ENCODE measurements around the gene PRPF6. TPM values are rescaled to one million over a fixed set of nuclear protein-coding genes. Genes with fewer than 3 reads are reported as not detected.
A peak's percentile ranks its signal among the peaks of the same experiment; 100 is the strongest.
"Not testable (repeated sequence)": the region's sequence is repeated elsewhere in the genome, so short reads cannot be mapped to it uniquely, and the experiment has no call there.

PRPF6 gene
- total RNA-seq, 4 donors from 2014 or later: 28.5 to 73.0 (median 69.6) TPM

- Histone ChIP-seq H3K27ac (peak overlapping the region; percentile 73 to 80), H3K4me3 (peak overlapping the region; percentile 46 to 73), H3K36me3 (no peaks in the 10 kb centered on the region), H3K9me3 (no peaks in the 10 kb centered on the region), H3K27me3 (no peaks in the 10 kb centered on the region), H3K4me1 (peaks cover 0 to 18% of the 10 kb centered on the region in 2 donors)
- intact Hi-C loops (cut with DNase I; ENCODE audit: low total_unique reads): no loop called here
- DNase-seq: peak; percentile 23 to 37
- TF ChIP-seq POLR2A (IDR thresholded peaks at IDR 0.05): no peak
- no peak for TF ChIP-seq CTCF (IDR thresholded peaks at IDR 0.05)
Measured at GRCh38 chr20:63968928-63969760, 11.8 kb upstream of the PRPF6 start.

DNA sequence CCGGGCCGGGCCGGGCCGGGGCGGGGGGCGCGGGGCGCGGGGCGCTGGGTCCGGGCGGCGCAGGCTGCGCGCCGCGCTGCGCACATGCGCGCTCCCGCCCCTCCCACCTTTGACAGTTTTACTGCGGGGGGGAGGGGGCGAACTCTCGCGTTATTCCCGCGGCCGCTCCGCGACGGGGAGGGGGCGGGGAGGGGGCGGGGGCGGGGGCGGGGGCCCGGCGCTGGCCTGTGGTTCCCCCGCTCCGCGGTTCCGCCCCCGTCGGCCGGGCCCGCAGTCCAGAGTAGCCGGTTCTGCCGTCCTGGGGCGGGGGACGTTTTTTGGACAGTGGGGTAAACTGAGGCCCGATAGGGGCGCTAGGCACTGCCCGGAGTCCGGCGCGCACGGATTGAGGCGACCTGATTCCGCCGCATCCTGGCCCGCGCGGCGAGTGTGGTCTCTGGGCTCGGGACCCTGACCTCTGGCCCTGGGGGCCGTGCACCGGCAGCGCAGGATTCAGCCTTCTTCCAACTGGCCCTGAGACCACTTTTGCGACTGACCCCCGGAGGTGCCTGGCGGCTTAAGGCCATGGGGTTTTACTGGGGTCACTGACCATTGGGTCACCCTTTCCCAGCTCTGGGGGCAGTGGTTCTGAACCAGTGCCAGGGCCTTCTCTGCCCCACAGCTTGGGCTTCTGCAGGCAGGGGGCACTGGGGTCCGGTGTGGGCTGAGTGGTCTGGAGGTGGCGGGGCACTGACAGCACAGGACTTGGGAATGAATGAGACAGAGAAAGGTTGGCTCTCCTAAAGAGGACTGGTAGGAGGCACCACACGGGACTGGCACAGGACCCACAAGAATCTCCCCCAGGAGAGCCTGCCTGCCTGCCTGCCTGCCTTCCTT is 10.9 kb upstream of the PRPF6 start, which contains the start of gene ZNF512B:
Gene ZNF512B (minus strand): TSS at position 93 of the 876 bp plus-strand sequence. CDS start 1,980 bp downstream, outside the sequence.
- intact Hi-C loops (cut with DNase I; ENCODE audit: low total_unique reads): no loop called here
- peak within 1 kb of the TSS; percentile 73 to 80 for H3K27ac ChIP-seq
- H3K4me3 ChIP-seq: peak within 1 kb of the TSS; percentile 46 to 73
- no peaks in the 10 kb centered on the region for H3K9me3 ChIP-seq
- H3K36me3 ChIP-seq: no peaks in the 10 kb centered on the region
- no peaks in the 10 kb centered on the region for H3K27me3 ChIP-seq
- no peak for TF ChIP-seq CTCF (IDR thresholded peaks at IDR 0.05)
- TF ChIP-seq POLR2A (IDR thresholded peaks at IDR 0.05): no peak
- H3K4me1 ChIP-seq: peaks cover 0 to 18% of the 10 kb centered on the region in 2 donors
- DNase-seq: peak; percentile 66 to 69

GRCh38 chr20:63970714-63971431 is 10.1 kb upstream of the PRPF6 start:
- TF ChIP-seq POLR2A (IDR thresholded peaks at IDR 0.05) (no peak), CTCF (IDR thresholded peaks at IDR 0.05) (no peak)
- Histone ChIP-seq H3K4me1 (peaks cover 0 to 18% of the 10 kb centered on the region in 2 donors), H3K36me3 (no peaks in the 10 kb centered on the region), H3K4me3 (no peak overlapping the region), H3K27ac (no peak overlapping the region), H3K27me3 (no peaks in the 10 kb centered on the region), H3K9me3 (no peaks in the 10 kb centered on the region)
- DNase-seq: no peak
- intact Hi-C loops (cut with DNase I; ENCODE audit: low total_unique reads): no loop called here

DNA sequence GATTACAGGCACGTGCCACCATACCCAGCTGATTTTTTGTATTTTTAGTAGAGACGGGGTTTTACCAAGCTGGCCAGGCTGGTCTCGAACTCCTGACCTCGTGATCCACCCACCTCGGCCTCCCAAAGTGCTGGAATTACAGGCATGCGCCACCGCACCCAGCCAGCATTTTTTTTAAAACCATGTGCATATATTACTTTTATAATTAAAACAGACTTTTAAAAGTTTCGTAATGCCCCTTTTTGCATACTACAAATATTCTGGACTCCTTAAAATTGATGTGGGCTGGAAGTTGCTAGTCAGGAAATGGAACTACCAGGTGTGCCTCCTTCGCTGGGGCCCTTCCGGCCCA is 9.0 kb upstream of the PRPF6 start:
- not testable (repeated sequence) for H3K36me3 ChIP-seq, H3K4me3 ChIP-seq, H3K27me3 ChIP-seq, H3K27ac ChIP-seq, DNase-seq, H3K9me3 ChIP-seq
- H3K4me1 ChIP-seq: peaks cover 0 to 18% of the 10 kb centered on the region in 2 donors
- intact Hi-C loops (cut with DNase I; ENCODE audit: low total_unique reads): loop anchor here (2.0 kb wide), 1 partner anchor 433 kb away; no protein-coding TSS in a partner anchor
